HG03575 (cell line): ENCODE data around the gene CACNB4.
"Not testable (repeated sequence)": the region's sequence is repeated elsewhere in the genome, so short reads cannot be mapped to it uniquely, and the experiment has no call there.

ENCODE experiments used
- ATAC-seq: cut with Tn5 transposase; IDR thresholded peaks from one replicate; pipeline ENCODE4 v1.9.1; 2021; ENCODE audit not compliant: unreplicated experiment, insufficient number of reproducible peaks, low FRiP score; ENCODE audit errors: extremely low read depth

CACNB4 gene

GRCh38 chr2:152092095-152092494, 6.7 kb downstream of the CACNB4 start:
- no peak for ATAC-seq

GRCh38 chr2:152090726-152091125, 8.1 kb downstream of the CACNB4 start:
- not testable (repeated sequence) for ATAC-seq

GRCh38 chr2:152089238-152089637, 9.6 kb downstream of the CACNB4 start:
- no peak for ATAC-seq

GRCh38 chr2:152088006-152088405, 10.8 kb downstream of the CACNB4 start:
- ATAC-seq, result no peak

- ATAC-seq, result no peak
Measured at GRCh38 chr2:152086231-152086630, 12.6 kb downstream of the CACNB4 start.

- ATAC-seq, result no peak
Measured at GRCh38 chr2:152084076-152084475, 14.8 kb downstream of the CACNB4 start.

GRCh38 chr2:152083202-152083875, 15.5 kb downstream of the CACNB4 start:
- no peak for ATAC-seq

GRCh38 chr2:152078662-152079061, 20.2 kb downstream of the CACNB4 start:
- peak; percentile 71 for ATAC-seq

GRCh38 chr2:152078023-152078422, 20.8 kb downstream of the CACNB4 start:
- no peak for ATAC-seq

- no peak for ATAC-seq
Measured at GRCh38 chr2:152075461-152076050, 23.3 kb downstream of the CACNB4 start.

GRCh38 chr2:152072011-152072410, 26.8 kb downstream of the CACNB4 start:
- no peak for ATAC-seq

GRCh38 chr2:152071518-152071917, 27.3 kb downstream of the CACNB4 start:
- ATAC-seq, result no peak

GRCh38 chr2:152071092-152071491, 27.8 kb downstream of the CACNB4 start:
- ATAC-seq, result no peak

- ATAC-seq, result no peak
Measured at GRCh38 chr2:152068226-152068625, 30.6 kb downstream of the CACNB4 start.

- ATAC-seq, result no peak
Measured at GRCh38 chr2:152067823-152068222, 31.0 kb downstream of the CACNB4 start.

GRCh38 chr2:152065945-152066344, 32.9 kb downstream of the CACNB4 start:
- ATAC-seq, result no peak

GRCh38 chr2:152064001-152064400, 34.8 kb downstream of the CACNB4 start:
- no peak for ATAC-seq

GRCh38 chr2:152063325-152063924, 35.4 kb downstream of the CACNB4 start:
- no peak for ATAC-seq

GRCh38 chr2:152062125-152063091, 36.4 kb downstream of the CACNB4 start:
- ATAC-seq, result no peak
